ENCODE data around the gene PHF2.

PHF2 gene

DNA sequence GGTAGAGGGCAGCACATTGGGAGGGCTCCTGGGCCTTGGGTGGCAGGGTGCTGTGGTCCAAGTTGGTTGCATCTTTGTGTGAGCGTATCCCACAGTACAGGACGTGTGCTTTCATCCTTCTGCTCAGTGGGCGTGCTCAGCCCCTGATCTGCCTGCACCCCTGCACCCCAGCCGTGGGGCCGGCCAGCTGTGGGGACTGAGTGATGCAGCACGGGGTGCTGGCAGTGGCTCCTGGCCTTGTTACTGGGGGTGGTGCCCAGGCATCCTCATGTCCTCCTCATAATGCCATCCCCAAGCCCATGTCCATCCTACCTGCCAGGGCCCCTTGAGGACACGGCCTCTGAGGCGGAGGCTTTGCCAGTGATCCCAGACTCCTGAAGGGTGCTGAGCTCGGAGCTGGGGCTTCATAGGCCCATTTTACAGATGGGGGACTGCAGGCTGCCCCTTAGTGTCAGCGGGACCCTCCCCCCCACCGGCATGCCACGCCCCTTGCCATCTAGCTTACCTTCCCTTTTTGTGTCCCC, 100.7 kb downstream of the PHF2 start:
- no peak for DNase-seq (ENCODE audit: low read depth in 2 of 2)
- TF ChIP-seq CTCF (IDR thresholded peaks at IDR 0.05; ENCODE audit: low read depth, low read length), result no peak
- H3K4me3 ChIP-seq (replicated peaks in 1 of 2; ENCODE audit: low read depth in 2 of 2, low read length in 2 of 2), result no peak overlapping the region

DNA sequence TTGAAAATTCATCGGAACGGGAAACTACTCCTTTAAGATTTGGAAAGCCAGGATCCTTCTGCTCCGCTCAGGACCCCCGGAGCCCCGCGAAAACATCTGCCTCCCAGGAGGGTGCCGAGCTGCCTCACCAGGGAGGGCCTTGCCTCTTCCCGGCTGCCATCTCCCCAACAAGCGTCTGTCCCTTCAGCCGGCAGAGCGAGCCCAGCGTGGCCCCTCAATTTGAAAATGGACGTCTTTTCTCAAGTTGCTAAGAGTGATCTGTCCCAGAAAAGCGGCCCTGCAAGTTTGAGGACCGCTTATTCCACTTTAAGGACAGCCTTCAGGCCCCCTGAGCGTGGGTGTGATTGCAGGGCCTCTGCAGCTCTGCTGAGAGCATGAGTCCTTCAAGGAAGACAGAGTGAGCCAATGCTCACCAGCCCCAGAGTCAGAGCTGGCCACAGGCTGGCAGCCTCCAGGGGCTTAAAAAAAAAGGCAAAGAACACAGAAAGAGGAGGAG, 101.3 kb downstream of the PHF2 start:
- no peak overlapping the region for H3K4me3 ChIP-seq (replicated peaks in 1 of 2; ENCODE audit: low read depth in 2 of 2, low read length in 2 of 2)
- DNase-seq (ENCODE audit: low read depth in 2 of 2), result no peak
- no peak for TF ChIP-seq CTCF (IDR thresholded peaks at IDR 0.05; ENCODE audit: low read depth, low read length)

DNA sequence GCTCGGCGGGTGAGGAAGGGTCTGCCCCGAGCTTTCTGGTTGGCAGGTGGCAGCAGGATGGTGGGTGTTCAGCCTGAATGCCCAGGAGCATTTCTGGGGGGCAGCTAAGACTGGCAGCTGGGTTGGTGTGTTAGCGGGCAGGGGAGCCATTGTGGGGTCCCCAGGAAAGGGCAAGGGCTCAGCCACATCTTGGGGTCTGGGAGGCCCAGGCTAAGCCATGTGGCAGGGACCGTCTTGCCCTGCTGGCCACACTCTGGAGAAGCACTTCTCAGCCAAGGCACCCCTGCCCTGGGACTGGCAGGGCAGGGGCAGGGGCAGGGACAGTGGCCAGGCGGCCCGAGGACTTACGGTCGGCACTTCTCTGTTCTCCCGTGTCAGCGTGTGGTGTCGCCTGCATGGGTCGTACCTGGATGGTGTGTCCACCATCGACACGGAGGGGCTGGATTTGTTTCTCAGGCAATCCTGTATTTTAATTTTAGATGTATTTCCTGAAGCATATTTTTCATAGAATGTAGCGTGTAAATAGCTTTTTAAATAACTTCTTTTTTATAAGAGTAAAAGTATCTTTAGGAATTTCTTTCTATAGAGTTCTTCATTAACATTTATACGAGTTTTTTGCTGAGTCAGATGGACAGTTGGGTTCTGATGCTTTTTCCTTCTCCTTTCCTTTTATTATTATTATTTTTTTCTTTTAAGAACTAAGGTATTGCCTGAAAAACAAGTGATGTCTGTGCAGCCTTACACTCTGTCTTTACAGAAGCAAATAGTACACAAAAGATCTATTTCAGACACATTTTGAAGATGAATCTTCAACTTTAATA, 102.0 kb downstream of the PHF2 start:
- TF ChIP-seq CTCF (IDR thresholded peaks at IDR 0.05; ENCODE audit: low read depth, low read length), result no peak
- DNase-seq (ENCODE audit: low read depth in 2 of 2), result no peak

DNA sequence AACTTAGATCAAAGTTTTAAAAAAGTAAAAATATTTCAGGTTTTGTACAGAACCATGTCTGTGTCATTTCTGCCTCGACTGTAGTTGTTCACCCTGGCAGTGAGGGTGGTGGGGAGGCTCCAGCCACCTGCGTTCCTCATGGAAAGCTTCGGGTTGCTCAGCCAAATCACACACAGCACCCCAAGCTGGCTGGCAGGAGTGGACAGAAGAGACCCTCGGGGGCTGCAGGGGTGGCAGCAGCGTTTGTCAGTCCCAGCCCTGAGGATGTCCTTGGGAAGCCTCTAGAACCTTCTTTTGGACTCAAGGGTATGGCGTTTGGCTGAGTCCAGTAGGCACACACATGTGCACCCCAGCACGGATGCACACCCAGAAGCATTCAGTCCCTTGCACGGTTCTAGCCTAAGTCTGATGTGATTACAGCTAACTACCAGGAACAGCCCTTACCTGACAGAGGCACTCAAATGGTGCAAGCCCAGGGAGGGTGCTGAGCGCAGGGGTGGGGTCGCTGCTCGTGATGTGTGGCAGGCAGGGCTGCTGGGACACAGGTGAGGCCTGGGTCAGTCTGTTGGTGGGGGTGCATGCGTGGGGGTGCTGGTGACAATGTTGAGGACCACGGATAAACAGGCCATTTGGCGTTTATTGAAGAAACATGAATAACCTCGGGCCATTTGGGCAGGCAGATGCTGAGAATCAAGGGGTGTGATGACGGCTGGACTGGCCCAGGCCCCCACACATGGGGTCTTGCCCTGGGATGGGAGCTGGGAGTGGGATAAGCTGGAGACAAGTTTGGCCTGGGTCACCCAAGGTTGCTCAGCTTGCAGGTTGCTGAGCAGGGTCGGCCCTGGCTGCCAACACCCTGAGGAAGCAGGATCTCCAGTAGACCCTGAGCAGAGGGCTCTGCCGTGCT, 103.4 kb downstream of the PHF2 start:
- DNase-seq (ENCODE audit: low read depth in 2 of 2), result no peak
- TF ChIP-seq CTCF (IDR thresholded peaks at IDR 0.05; ENCODE audit: low read depth, low read length), result no peak

More for the DNA sequence above, 102.0 kb downstream of the PHF2 start:
- no peak overlapping the region for H3K4me3 ChIP-seq (replicated peaks in 1 of 2; ENCODE audit: low read depth in 2 of 2, low read length in 2 of 2)

GRCh38 chr9:93680443-93681268, 104.3 kb downstream of the PHF2 start:
- no peak for DNase-seq (ENCODE audit: low read depth in 2 of 2)
- H3K4me3 ChIP-seq (replicated peaks in 1 of 2; ENCODE audit: low read depth in 2 of 2, low read length in 2 of 2), result no peak overlapping the region
- TF ChIP-seq CTCF (IDR thresholded peaks at IDR 0.05; ENCODE audit: low read depth, low read length), result no peak

More for the DNA sequence above, 103.4 kb downstream of the PHF2 start:
- no peak overlapping the region for H3K4me3 ChIP-seq (replicated peaks in 1 of 2; ENCODE audit: low read depth in 2 of 2, low read length in 2 of 2)
